Middle frontal gyrus (tissue), 1 donor: ENCODE results near the gene SHANK1.

Source experiments
- DNase-seq: peaks from one replicate; pipeline ENCODE4 v3.0.0-alpha.2; 2015; ENCODE audit warnings: low spot score; ENCODE audit errors: extremely low spot score

Gene SHANK1

DNA sequence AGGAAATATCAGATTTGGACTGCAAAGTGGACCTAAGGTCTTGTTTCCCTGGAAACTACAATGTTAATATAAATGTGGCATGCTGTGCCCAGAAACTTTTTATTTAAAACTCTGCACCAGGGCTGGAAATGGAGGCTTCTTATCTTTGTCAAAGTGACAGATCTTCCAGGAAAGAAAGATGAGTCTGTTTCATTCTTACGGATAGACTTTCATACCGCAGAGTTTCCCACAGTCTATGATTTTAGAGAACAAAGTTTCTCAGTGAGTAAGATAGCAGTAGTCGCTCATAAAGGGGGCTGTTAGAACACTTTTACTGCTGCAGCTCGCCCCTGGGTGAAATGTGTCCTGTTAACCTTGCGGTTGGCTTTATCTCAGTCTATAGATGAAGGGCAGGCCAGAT, 10.3 kb upstream of the SHANK1 start:
- no peak for DNase-seq

DNA sequence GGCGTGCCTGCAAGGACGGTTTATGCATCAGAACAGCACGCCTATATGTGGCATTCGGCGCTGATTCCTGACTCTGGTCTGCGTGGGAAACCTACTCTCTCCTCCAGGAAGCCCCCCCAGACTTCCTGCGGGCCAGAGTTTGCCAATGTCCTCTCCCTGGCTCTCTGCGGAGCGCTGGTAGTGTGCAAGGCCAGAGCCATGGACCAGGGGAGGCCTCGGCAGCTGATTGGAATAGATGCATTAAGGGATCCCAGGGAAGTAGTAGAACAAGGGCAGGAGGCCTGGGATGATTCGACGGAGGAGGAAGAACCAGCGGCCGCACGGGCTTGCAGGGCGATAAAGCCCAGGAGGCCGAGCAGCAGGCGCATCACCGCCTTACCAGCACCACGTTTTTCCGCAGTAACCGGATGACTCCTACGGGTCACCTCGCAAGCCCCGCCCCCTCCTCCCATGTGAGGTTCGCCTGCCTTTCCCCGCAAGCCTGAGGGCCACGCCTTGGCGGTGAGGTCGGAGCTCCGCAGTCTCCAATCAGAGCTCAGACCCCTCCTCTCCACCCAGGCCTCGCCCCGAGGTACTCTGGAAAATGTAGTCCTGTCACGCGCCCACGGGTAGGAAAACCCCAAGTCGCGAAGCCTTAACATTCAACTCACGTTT, 8.6 kb upstream of the SHANK1 start:
- no peak for DNase-seq

DNA sequence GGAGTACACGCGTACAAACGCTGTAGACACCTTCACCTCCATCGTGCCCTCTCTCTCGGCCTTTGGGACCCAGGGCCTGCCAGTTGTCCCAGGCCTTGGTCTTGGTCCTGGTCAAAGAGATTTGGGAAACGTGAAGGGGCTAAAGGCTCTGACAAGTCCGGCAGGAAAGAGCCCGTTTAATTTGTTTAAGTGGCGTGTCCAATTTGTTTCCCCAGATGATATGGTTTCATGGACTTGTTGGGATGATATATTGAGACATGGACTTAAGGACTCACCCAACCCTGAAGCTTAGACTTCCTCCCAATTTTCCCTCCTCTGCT, 6.3 kb upstream of the SHANK1 start:
- DNase-seq = no peak

DNA sequence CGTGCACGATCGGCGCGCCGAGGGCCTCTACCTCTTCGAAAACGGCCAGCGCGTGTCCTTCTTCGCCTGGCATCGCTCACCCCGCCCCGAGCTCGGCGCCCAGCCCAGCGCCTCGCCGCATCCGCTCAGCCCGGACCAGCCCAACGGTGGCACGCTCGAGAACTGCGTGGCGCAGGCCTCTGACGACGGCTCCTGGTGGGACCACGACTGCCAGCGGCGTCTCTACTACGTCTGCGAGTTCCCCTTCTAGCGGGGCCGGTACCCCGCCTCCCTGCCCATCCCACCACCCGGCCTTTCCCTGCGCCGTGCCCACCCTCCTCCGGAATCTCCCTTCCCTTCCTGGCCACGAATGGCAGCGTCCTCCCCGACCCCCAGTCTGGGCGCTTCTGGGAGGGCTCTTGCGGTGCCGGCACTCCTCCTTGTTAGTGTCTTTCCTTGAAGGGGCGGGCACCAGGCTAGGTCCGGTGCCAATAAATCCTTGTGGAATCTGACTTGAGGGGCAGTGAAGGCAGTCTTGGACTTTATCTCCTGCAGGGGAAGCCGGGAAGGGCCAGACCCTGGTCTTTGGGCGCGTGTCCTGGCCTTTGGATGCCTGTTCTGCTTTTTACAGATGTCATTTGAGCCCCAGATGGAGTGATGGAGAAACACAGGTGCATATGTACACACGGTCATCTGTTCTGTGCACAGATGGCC, 5.8 kb upstream of the SHANK1 start:
- no peak for DNase-seq

DNA sequence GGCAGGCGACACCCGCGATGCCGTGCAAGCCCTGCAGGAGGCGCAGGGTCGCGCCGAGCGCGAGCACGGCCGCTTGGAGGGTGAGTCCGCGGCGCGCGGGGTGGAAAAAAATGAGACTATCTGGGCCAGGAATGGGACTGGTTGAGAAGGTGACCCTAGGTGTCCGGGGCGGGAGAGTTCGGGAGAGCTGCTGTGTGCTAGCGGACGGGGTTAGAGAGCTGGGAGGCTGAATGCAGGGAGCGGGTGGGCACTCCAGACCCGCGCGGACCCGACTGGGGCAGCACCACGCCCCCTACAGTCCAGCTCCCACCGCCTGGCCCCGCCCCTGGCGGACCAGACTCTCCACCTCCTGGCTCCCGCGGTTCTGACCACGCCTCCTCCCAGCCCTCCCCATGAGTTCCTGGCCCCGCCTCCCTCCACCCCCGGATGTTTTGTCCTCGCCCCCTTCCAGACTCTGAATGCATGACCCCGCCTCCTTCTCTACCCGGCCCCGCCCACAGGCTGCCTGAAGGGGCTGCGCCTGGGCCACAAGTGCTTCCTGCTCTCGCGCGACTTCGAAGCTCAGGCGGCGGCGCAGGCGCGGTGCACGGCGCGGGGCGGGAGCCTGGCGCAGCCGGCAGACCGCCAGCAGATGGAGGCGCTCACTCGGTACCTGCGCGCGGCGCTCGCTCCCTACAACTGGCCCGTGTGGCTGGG, 5.1 kb upstream of the SHANK1 start:
- peak; percentile 99 for DNase-seq

DNA sequence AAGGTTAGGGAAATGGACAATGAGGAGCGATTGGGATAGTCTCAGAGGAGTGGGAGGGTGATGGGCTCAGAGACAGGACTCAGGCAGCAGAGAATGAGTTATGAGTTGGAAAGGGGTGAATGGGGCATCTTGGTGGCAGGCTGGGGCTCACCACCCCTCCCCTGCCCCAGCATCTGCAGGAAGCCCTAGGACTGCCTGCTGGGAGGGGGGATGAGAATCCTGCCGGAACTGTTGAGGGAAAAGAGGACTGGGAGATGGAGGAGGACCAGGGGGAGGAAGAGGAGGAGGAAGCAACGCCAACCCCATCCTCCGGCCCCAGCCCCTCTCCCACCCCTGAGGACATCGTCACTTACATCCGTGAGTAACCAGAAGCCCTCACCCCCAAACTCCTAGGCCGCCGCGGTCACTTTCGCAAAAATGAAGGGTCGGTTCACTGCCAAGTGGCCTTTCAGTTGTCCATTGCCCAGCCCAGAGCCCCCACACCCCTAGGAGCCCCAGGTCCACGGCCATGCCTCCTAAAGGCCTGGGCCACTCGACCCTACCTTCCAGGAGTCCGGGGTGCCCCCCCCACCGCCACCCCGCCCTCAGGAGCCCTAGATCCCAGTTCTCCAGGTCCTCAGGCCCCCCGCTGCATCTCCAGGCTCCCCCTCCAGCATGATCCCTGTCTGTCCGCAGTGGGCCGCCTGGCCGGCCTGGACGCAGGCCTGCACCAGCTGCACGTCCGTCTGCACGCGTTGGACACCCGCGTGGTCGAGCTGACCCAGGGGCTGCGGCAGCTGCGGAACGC, 4.3 kb upstream of the SHANK1 start:
- no peak for DNase-seq

DNA sequence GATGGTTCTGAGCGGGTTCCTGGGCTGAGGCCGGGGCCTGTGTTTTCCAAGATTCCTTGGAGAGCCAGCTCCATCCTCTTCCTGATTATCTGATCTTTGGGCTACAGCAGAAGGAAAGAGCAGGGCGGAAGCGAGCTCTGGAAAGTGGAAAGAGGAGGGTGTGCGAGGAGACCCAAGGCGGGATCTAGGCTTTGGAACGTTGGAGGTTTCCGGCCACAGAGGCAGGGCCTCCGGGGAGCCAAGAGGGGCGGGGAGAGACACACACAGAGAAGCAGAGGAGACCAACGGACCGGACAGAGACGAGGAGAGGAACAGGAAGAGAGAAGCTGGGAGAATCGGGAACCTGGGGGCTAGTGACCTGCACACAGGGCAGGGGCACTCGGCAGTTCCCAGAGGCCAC, 3.5 kb upstream of the SHANK1 start, which contains the start of gene CLEC11A:
TSS of gene CLEC11A (plus strand) at position 296 of the 400 bp plus-strand sequence. CDS start 162 bp downstream, outside the sequence.
- no peak for DNase-seq

DNA sequence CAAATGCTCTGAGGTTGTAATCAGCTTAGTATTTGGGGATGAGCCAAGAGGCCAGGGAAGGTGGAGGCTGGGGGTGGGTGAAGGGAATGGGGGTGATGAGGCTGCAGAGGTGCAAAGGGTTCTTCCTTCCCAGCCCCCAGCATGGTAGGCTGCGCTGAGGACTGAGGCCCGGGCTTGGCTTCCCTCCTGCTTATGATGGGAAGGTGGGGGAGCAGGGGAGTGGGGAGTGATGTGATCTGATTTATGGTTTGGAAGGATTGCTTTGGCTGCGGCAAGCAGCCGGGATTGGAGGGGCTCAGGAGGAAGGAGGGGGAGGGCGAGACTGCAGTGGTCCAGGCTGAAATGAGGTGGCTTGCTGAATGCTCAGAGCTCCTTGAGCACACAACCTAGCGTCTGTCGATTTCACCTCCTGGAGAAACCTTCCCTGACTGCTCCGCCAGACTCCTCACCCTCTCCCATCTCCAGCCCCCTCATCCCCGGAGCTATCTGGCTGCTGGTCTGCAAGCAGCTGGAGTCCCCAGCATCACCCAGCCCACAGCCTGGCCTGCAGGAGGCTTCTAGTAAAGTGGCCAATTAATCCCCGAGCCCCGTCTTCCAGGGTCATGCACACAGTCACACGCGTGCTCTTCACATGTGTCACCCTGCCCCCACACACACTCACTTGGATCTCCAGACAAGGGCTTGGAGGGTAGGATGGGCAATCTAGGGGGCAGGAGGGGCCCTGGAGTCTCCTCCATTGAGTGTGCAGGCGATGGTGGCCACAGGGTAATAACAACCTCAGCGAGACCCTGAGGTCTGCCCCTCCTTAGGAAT, 2.8 kb upstream of the SHANK1 start:
- DNase-seq = no peak

DNA sequence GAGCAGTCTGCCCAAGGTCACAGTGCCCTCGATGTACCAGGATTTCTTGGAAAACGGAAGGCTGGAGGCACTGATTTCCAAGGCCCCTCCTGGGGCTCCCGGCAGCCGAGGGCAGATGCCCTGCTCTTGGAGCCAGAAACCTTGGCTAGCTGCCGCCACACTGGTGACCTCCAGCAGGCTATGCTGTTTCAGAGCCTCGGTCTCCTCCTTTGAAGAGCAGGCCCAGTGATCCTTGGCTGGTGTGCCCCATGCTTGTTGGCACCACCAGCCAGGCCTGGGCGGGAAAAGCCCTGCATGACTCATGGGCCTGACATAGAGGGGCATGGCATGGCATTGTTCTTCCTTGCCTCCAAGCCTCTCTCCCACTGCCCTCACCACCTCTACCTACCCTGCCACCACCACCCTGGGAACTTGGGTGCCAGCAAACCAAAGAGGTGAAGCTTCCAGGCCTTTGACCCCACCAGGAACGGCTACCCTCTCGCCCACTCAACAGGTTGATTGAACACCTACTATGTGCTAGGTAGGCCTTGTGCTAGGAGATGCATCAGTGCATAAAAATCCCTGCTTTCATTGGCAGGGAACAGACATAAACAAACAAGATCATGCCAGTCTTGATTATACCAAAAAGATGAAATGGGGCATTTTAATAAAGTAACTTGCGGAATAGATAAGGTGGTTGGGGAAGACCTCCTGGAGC, 2.0 kb upstream of the SHANK1 start:
- no peak for DNase-seq

DNA sequence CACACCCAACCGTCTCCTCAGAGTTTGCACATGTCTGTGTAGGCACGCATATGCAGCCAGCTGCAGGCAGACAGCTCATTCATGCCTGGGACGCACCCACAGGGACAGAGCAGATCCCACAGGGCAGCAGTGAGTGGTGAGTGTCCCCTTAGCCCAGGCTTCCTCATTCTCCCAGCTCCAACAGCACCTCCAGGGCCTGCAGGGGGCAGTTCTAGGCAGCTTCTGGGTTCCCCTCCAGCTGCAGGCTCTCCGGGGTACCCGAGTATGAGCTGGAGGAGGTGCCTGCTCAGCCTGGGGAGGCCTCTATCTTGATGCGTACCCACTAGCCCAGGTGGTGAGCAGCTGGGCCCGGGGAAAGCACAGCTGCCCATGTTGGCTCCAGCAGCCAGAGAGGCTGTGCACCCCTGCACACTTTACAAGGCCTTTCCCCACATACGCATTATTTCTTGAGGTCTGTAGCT, 1.3 kb upstream of the SHANK1 start:
- DNase-seq = no peak

DNA sequence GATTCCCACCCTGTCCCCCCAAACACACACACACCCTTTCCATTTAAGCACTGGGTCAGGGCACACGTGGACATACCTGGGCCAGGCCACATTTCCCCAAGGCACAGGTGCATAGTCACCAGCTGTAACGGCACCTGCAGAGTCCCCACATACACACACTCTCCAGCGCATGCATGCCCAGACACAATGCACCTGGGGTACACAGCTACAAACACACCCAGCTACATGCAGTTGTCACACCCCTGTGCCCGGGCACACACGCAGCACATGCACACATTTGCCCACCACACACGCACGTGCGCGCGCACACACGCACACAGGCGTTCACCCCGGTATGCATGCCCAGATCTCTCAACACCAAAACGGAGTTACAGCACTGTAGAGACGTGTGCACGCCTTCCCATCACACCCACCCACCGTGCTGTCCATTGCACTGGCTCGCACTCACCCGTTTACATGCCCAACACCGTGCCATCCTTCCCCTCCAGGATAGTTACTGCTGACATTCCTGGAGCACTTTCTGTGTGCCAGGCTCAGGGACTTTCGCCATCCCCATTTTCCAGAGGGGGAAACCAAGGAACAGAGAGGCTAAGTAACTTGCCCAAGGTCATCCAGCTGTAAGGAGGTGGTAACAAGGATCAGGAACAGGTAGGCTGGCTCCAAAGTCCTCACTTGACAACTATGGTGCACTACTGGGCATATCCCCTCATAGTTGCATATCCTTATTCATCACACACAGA, 749 bp upstream of the SHANK1 start:
- DNase-seq = no peak

DNA sequence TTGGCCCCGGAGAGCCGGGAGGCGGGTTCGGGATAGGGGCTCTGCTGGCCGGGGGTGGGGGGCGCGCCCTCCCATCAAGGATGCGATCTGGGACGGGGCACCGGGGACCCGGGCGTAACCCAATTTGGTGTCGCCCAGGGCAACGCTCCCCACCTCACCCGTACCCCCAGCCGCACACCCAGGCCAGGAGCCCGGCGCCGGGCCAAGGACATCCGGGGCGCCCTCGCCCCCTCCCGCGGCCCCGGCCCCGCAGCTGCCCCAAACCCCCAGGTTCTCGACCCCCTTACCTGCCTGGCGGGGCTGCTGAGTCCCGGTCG, 525 bp downstream of the SHANK1 start:
- no peak for DNase-seq

DNA sequence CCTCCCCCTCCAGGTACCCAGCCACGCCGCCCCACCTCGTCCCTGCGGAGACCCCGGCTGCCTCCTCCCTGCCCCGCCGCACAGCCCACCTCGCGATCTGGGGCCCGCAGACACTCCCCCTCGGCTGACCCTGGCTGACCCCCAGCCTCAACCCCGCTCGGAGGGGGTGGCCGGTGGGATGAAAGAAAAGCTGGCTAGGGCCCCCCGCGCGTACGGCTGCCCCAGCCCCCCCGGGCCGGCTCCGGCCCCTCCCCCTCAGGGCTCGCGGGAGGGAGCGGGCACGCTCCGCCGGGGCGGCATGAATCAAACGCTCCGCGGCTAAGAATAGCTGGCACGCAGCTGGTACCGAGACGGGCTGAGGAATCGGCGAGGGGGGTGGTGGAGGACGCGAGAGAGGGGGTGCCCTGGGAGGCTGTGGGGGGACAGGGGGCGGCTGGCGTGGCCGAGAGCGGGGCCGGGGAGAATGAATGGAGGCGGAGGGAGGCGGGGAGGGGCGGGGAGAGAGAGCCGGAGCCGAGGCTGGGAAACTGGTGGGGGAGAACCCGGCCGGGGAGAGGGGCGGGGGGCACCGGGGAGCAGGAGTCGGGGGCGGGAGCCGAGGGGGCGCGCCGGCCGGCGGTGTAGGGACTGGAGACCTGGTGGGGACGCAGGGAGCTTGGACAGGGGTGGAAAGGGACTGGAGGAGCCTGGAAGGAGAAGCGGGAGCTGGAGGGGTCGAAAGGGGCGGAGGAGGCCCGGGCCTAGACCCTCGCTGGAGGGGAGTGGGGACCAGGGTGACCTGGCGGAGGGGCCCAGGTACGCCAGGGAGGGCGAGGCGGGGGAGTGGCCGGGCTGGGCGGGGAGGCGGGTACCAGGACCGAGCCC, 1.1 kb downstream of the SHANK1 start:
- no peak for DNase-seq

DNA sequence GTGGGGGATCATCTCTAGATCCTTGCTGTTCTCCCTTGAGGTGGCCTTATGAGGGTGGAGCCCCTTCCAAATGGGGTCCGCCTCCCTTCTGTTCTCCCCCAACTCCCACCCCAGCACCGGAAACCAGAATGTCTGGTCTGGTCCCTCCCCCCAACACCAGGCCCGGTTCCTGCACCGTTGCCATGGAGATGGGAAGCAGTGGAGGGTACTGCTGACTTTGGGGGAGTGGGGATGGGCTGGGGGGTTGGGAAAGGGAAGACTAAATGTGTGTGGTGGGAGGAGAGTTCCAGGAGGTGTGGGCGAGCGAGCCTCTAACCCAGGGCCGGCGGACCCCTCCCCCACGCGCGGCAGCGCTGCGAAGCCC, 1.7 kb downstream of the SHANK1 start:
- DNase-seq = no peak

DNA sequence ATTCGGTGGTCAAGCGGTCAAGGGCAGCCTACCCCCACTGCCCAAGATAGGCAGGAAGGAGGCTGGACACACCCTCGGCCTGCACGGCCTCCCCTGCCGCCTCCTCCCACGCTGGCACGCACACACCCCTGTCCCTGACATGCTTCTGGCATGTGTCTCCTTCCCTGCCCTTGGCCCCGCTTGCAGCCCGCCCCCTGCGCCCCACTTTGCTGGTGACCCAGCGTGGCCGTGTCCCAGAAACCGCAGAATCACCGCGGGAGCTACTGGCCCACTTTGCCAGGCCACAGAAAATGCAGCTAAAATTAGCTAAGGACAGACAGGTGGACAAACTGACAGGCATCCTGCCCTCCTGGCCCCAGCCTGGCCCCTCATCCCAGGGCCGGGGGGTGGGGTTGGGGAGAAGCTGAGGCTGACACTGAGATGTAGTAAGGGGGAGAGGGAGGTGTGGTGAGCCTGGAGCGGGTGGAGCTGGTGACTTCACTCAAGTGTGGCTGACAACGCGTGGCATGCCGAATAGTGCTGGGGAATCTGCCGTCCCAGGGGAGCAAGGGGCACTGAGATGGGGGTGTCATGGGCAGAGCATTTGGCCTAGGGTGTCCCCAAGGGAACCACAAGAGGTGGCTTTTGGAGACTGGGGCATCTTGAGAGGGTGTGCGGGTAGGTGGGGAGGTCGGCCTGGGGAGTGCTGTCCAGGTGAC, 2.4 kb downstream of the SHANK1 start:
- no peak for DNase-seq

DNA sequence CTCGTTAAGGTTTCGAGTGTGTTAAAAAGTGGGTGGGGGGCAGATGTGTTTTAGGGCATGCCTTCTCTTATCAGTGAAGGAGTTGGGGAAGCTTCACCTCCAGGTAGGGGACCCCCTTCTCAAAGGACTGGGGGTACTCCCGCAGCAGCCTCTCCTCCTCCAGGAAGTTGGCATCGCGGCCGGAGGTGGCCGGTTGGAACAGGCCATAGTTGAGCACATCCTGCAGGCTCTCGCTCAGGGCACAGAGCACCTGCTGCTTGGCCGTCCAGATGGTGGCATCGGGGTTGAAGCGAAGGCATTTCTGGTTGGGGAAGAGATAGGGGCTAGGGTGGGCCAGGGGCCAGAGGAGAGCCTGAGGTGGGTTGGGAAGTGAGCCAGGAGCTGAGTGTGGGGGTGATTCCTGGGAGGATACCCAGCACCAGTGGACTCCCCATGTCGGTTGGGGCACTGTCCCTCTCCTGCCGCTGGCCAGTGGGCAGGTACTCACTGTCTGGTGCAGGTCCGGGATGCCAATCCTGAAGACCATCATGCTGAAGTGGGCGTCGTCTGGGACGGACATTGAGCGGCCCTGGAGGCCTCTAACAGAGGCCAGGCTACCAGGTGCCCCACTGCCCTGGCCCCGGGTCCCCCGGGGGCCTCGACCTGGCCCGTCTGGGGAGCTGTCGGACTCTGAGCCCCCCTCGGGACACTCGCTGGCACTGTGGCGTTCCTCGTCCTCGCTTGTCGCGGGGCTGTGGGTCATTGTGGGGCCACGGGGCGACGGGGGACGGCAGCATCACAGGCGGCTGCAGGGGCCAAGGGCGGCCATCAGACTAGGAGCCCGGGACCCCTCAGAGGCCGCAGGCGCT, 3.2 kb downstream of the SHANK1 start:
- DNase-seq = no peak

DNA sequence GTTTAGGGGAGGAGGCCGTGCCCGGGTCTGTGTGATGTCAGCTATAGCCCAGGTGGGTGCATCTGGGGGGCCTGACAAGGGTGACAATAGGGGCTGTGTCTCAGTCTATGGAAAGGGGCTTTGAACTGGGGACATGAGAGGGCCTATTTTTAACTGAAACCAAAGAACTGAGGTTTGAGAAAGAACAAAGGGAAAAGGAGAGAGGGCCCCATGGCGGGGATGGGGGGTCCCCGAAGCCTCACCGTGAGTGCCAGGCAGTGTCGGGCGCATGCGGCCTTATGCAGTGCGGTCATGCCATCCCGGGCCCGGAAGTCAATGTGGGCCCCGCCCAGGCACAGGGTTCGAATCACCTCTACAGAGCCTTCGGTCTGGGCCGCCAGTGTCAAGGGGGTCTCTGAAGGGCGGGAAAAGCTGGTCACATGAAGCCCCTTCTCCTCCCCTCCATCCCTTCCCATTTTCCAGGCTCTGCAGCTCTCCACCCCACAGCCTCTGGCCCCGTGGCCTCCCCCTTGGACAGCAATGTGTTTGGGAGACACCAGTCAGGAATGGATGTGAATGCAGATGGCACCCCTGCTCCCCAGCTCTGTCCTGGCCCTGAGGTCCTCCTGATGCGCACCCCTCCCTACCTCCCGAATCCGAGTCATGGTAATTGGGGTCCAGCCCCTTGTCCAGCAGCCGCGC, 5.9 kb downstream of the SHANK1 start:
- no peak for DNase-seq
